Endothelial cell of umbilical vein (primary cell): ENCODE data around the gene HCRT. TPM values are rescaled to one million over a fixed set of nuclear protein-coding genes. Genes with fewer than 3 reads are reported as not detected.

Source experiments
- BruUV-seq: library from RNA; stranded (reverse); fragments of 400-500 nt; replicated peaks from 2 replicates; lab custom pipeline; 2021; lab: Mats Ljungman, UMichigan
- CTCF ChIA-PET: fragments of 300-600, 350-600 bp; sonication (Branson Sonifier 250); formaldehyde crosslinking; loops from one replicate; lab custom pipeline; 2021; ENCODE audit warnings: antibody characterized with exemption, inconsistent platforms; lab: Charles Lee
- POLR2A ChIA-PET: fragments of 300-600, 350-600 bp; sonication (Branson Sonifier 250); formaldehyde crosslinking; loops from one replicate; lab custom pipeline; 2021; ENCODE audit warnings: antibody characterized with exemption, inconsistent platforms; lab: Charles Lee
- DNase-seq: peaks from one replicate; pipeline ENCODE4 v3.0.0-alpha.2; 2011; ENCODE audit warnings: low read depth, low spot score
- FAIRE-seq: peaks from 2 replicates; lab custom pipeline; 2011; peaks lifted over from hg19 to GRCh38; lab: Jason Lieb, UNC
- H2AFZ ChIP-seq: 2 replicates; pipeline ENCODE4 v1.6.0; 2012; ENCODE audit warnings: low read depth, low read length, control low read depth, inconsistent platforms
- H3K27ac ChIP-seq: 2 replicates; pipeline ENCODE4 v1.5.1; 2011; ENCODE audit warnings: low read depth, mild to moderate bottlenecking, control low read depth, low read length, moderate library complexity; ENCODE audit not compliant: insufficient read depth
- H3K27me3 ChIP-seq, 2 experiments: 2 replicates each; pipeline versions ENCODE4 v1.6.0 to v1.6.1; 2011; ENCODE audit warnings: low read length in 2 of 2, mixed read lengths in 1 of 2; ENCODE audit not compliant: control insufficient read depth in 2 of 2, insufficient read depth in 2 of 2
- H3K36me3 ChIP-seq, 2 experiments: 2 replicates in 1 of 2; 3 replicates in 1 of 2; pipeline ENCODE4 v1.5.1; 2011; ENCODE audit warnings: low read length in 2 of 2, mild to moderate bottlenecking in 1 of 2, moderate library complexity in 1 of 2; ENCODE audit not compliant: control insufficient read depth in 2 of 2, insufficient read depth in 2 of 2; ENCODE audit errors: extremely low read depth in 1 of 2
- H3K4me1 ChIP-seq: 3 replicates; pipeline ENCODE4 v1.5.1; 2011; ENCODE audit warnings: mild to moderate bottlenecking, low read length; ENCODE audit not compliant: control insufficient read depth, insufficient read depth; ENCODE audit errors: extremely low read depth
- H3K4me2 ChIP-seq: 2 replicates; pipeline ENCODE4 v1.6.1; 2011; ENCODE audit warnings: low read length, control low read depth, mixed read lengths; ENCODE audit not compliant: insufficient read depth
- H3K4me3 ChIP-seq, 3 experiments: fragments of 200-600 bp in 1 of 3; sonication (generic), shearing (Covaris generic) in 1 of 3; replicated peaks in 1 of 3; 2 replicates each; pipeline ENCODE4 v1.5.1; 2011 to 2016; ENCODE audit warnings: control low read depth in 3 of 3, low read length in 3 of 3, mild to moderate bottlenecking in 2 of 3, inconsistent platforms in 1 of 3, low read depth in 1 of 3, moderate library complexity in 1 of 3; ENCODE audit not compliant: insufficient read depth in 1 of 3
- H3K79me2 ChIP-seq: 2 replicates; pipeline ENCODE4 v1.6.0; 2012; ENCODE audit warnings: low read length, inconsistent platforms; ENCODE audit not compliant: control insufficient read depth, insufficient read depth
- H3K9ac ChIP-seq: replicated peaks from 2 replicates; pipeline ENCODE3; 2011; ENCODE audit warnings: low read length, control low read depth; ENCODE audit not compliant: insufficient read depth; ENCODE audit errors: extremely low read depth
- H3K9me1 ChIP-seq: replicated peaks from 3 replicates; pipeline ENCODE4 v1.6.0; 2011; ENCODE audit warnings: mild to moderate bottlenecking, low read length; ENCODE audit not compliant: control insufficient read depth, insufficient read depth; ENCODE audit errors: extremely low read depth
- H3K9me3 ChIP-seq: replicated peaks from 2 replicates; pipeline ENCODE4 v1.5.1; 2012; ENCODE audit warnings: low read length, inconsistent platforms; ENCODE audit not compliant: control insufficient read depth, insufficient read depth
- H4K20me1 ChIP-seq: replicated peaks from 2 replicates; pipeline ENCODE3; 2011; ENCODE audit warnings: mild to moderate bottlenecking, low read length; ENCODE audit not compliant: control insufficient read depth, insufficient read depth; ENCODE audit errors: extremely low read depth
- EZH2 ChIP-seq: IDR thresholded peaks from 2 replicates; pipeline ENCODE4 v1.6.1; 2012; ENCODE audit warnings: borderline replicate concordance, low read depth, mild to moderate bottlenecking, moderate library complexity, low read length, inconsistent platforms; ENCODE audit not compliant: severe bottlenecking
- FOS ChIP-seq: IDR thresholded peaks from 2 replicates; pipeline ENCODE4 v1.6.1; 2011; ENCODE audit warnings: mild to moderate bottlenecking, low read length, moderate library complexity, borderline replicate concordance; ENCODE audit not compliant: insufficient read depth
- GATA2 ChIP-seq: IDR thresholded peaks from 2 replicates; pipeline ENCODE4 v1.7.0; 2011; ENCODE audit warnings: low read depth, mild to moderate bottlenecking, moderate library complexity, mixed read lengths, low read length; ENCODE audit not compliant: insufficient read length, insufficient read depth
- JUN ChIP-seq: IDR thresholded peaks from 2 replicates; pipeline ENCODE4 v1.6.1; 2011; ENCODE audit warnings: borderline replicate concordance, low read depth; ENCODE audit not compliant: insufficient read length, insufficient read depth
- POLR2A ChIP-seq: IDR thresholded peaks from 2 replicates; pipeline ENCODE4 v1.6.1; 2012; ENCODE audit warnings: low read depth, mild to moderate bottlenecking, control low read depth, low read length
- POLR2AphosphoS5 ChIP-seq: IDR thresholded peaks from 2 replicates; pipeline ENCODE4 v1.6.1; 2012; ENCODE audit warnings: low read depth, mild to moderate bottlenecking, control low read depth, low read length, moderate library complexity; ENCODE audit not compliant: insufficient read depth
- dilution Hi-C: fragments of 300-500 bp; cut with MboI; formaldehyde crosslinking; loops from one replicate; pipeline ENCODE4 v1.15.0; 2019; ENCODE audit warnings: low sequenced_read_pairs; ENCODE audit not compliant: extremely low pct_ligation_motif_present
- intact Hi-C: fragments of 100-400 bp; cut with micrococcal nuclease; formaldehyde crosslinking; loops from one replicate; pipeline ENCODE4 v1.10.0; 2022
- polyA plus RNA-seq, 4 experiments: library from polyadenylated mRNA; depleted of rRNA in 3 of 4; stranded (reverse) in 3 of 4; unstranded in 1 of 4; fragments of >200 nt; gene quantifications; 2 replicates each; pipeline versions ENCODE4 v1.2.1 to v1.2.3, GENCODE V29; 2011 to 2012; ENCODE audit warnings: missing spikeins in 1 of 4
- total RNA-seq: library from RNA; stranded (reverse); gene quantifications from 2 replicates; pipeline ENCODE4 v1.2.3, GENCODE V29; 2021
- TF ChIP-seq, protein P1 (sequence below), 2 donors: IDR thresholded peaks; 1 replicate in 1 of 2; 2 replicates in 1 of 2; pipeline ENCODE4 v1.5.1; 2011; ENCODE audit warnings: low read length in 2 of 2, mild to moderate bottlenecking in 2 of 2, moderate library complexity in 2 of 2, control low read depth in 1 of 2, inconsistent platforms in 1 of 2, low read depth in 1 of 2; ENCODE audit not compliant: insufficient read depth in 1 of 2; ENCODE audit errors: extremely low read depth in 1 of 2
- TF ChIP-seq, protein P2 (sequence below): IDR thresholded peaks from 2 replicates; pipeline ENCODE4 v1.6.1; 2011; ENCODE audit not compliant: insufficient read depth, insufficient read length

Gene HCRT
- total and polyA plus RNA-seq, 2 donors (not counting 3 experiments of a cell fraction or from before 2014, with no cell fraction given), result not detected

DNA sequence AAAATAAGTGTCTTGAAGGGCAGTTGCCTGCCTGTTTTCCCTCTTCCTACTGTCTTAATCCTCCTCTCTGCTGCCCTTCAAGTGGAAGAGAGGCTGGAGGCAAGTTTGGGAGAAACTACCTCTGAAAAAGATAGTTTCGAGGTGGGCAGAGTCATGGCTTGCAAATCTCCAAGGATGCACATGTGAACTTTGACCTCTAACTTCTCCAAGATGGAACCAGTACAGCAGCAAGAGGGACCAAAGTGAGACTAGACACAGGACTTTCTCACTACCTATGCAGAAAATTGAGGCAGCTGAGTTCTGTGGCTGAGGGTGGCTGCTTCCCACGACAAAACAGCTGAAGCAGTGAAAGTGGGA lies 3.4 kb downstream of the HCRT start:
- Histone ChIP-seq H3K4me1 (peaks cover 14% of the 10 kb centered on the region), H2AFZ (no peak overlapping the region), H3K4me3 (no peak overlapping the region), H3K9me1 (no peaks in the 10 kb centered on the region), H4K20me1 (no peaks in the 10 kb centered on the region), H3K36me3 (no peaks in the 10 kb centered on the region), H3K27ac (no peak overlapping the region), H3K79me2 (no peaks in the 10 kb centered on the region), H3K27me3 (peaks cover 9 to 13% of the 10 kb centered on the region in 2 experiments), H3K9ac (no peak overlapping the region), H3K9me3 (no peaks in the 10 kb centered on the region), H3K4me2 (no peak overlapping the region)
- FAIRE-seq (no peak), DNase-seq (no peak)
- dilution Hi-C loops (no loop called here), intact Hi-C loops (loop anchor here (1.0 to 5.0 kb wide), 4 partner anchors 61 to 219 kb away; partner anchors contain the start of gene KAT2A)
- ChIA-PET CTCF (interaction anchor here (0.6 to 5.6 kb wide), 28 partner anchors 12 to 313 kb away, joined by 3 to 52 read pairs (median 4); partner anchors contain the start of gene KAT2A), POLR2A (no interaction called here)
- TF ChIP-seq POLR2AphosphoS5 (no peak), GATA2 (no peak), JUN (no peak), POLR2A (no peak), EZH2 (no peak), FOS (no peak)
- TF ChIP-seq, protein P1, sequence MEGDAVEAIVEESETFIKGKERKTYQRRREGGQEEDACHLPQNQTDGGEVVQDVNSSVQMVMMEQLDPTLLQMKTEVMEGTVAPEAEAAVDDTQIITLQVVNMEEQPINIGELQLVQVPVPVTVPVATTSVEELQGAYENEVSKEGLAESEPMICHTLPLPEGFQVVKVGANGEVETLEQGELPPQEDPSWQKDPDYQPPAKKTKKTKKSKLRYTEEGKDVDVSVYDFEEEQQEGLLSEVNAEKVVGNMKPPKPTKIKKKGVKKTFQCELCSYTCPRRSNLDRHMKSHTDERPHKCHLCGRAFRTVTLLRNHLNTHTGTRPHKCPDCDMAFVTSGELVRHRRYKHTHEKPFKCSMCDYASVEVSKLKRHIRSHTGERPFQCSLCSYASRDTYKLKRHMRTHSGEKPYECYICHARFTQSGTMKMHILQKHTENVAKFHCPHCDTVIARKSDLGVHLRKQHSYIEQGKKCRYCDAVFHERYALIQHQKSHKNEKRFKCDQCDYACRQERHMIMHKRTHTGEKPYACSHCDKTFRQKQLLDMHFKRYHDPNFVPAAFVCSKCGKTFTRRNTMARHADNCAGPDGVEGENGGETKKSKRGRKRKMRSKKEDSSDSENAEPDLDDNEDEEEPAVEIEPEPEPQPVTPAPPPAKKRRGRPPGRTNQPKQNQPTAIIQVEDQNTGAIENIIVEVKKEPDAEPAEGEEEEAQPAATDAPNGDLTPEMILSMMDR (IDR thresholded peaks at IDR 0.05; ENCODE audit: extremely low read depth in 1 of 2, insufficient read depth in 1 of 2, low read depth in 1 of 2, low read length in 2 of 2), result no peak
- TF ChIP-seq, protein P2, sequence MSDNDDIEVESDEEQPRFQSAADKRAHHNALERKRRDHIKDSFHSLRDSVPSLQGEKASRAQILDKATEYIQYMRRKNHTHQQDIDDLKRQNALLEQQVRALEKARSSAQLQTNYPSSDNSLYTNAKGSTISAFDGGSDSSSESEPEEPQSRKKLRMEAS, result no peak
- BruUV-seq, result no TSS peak
